Activated naive CD8-positive, alpha-beta T cell treated with anti-CD3 and anti-CD28 coated beads, Interleukin-2, amount 50 U/mL, for 16 hours (primary cell): Measurements from ENCODE around the gene TAF4B.
"Not testable (repeated sequence)": the region's sequence is repeated elsewhere in the genome, so short reads cannot be mapped to it uniquely, and the experiment has no call there.

Experiments
- DNase-seq: peaks from one replicate; pipeline ENCODE4 v3.0.0-alpha.2; 2020; ENCODE audit warnings: low read depth, low spot score

TAF4B gene

GRCh38 chr18:26424428-26425147 lies 198.3 kb downstream of the TAF4B start:
- no peak for DNase-seq

GRCh38 chr18:26425148-26425531 lies 198.9 kb downstream of the TAF4B start:
- DNase-seq = no peak

- DNase-seq = no peak
Observed at GRCh38 chr18:26429535-26430226, 203.4 kb downstream of the TAF4B start.

GRCh38 chr18:26432651-26433424 lies 206.6 kb downstream of the TAF4B start:
- DNase-seq = no peak

- no peak for DNase-seq
Observed at GRCh38 chr18:26434887-26435286, 208.6 kb downstream of the TAF4B start.

GRCh38 chr18:26435415-26436095 lies 209.3 kb downstream of the TAF4B start:
- no peak for DNase-seq

GRCh38 chr18:26436176-26437051 lies 210.2 kb downstream of the TAF4B start:
- DNase-seq = no peak

GRCh38 chr18:26437634-26438033 lies 211.4 kb downstream of the TAF4B start:
- not testable (repeated sequence) for DNase-seq

- DNase-seq = no peak
Observed at GRCh38 chr18:26438980-26439379, 212.7 kb downstream of the TAF4B start.

GRCh38 chr18:26439537-26439936 lies 213.3 kb downstream of the TAF4B start:
- DNase-seq = no peak

- DNase-seq = no peak
Observed at GRCh38 chr18:26440644-26441043, 214.4 kb downstream of the TAF4B start.
